HG02571 (cell line): ENCODE measurements around the gene PSMA2.

Experiments
- ATAC-seq: cut with Tn5 transposase; IDR thresholded peaks from one replicate; pipeline ENCODE4 v1.9.1; 2021; ENCODE audit warnings: mild to moderate bottlenecking, moderate library complexity; ENCODE audit not compliant: unreplicated experiment

PSMA2 gene

GRCh38 chr7:42940985-42941847, 9.2 kb upstream of the PSMA2 start:
- no peak for ATAC-seq

GRCh38 chr7:42939457-42940240, 7.7 kb upstream of the PSMA2 start:
- ATAC-seq: no peak

- no peak for ATAC-seq
These were observed 3.9 kb upstream of the PSMA2 start for GRCh38 chr7:42935861-42936260.

- ATAC-seq: no peak
These were observed 2.3 kb upstream of the PSMA2 start for GRCh38 chr7:42934291-42934690.

GRCh38 chr7:42932811-42933591, 1.0 kb upstream of the PSMA2 start:
- no peak for ATAC-seq

- no peak for ATAC-seq
These were observed 534 bp downstream of the PSMA2 start for GRCh38 chr7:42931447-42931833.

GRCh38 chr7:42930889-42931288, 1.1 kb downstream of the PSMA2 start:
- ATAC-seq: no peak

GRCh38 chr7:42929449-42929848, 2.5 kb downstream of the PSMA2 start:
- no peak for ATAC-seq

- ATAC-seq: no peak
These were observed 3.2 kb downstream of the PSMA2 start for GRCh38 chr7:42928754-42929153.

- no peak for ATAC-seq
These were observed 5.8 kb downstream of the PSMA2 start for GRCh38 chr7:42926204-42926603.

- ATAC-seq: no peak
These were observed 6.3 kb downstream of the PSMA2 start for GRCh38 chr7:42925630-42926029.

- no peak for ATAC-seq
These were observed 7.6 kb downstream of the PSMA2 start for GRCh38 chr7:42924223-42924838.

- ATAC-seq: no peak
These were observed 9.8 kb downstream of the PSMA2 start for GRCh38 chr7:42922017-42922753.

- ATAC-seq: no peak
These were observed 16.6 kb downstream of the PSMA2 start for GRCh38 chr7:42915356-42915755.

GRCh38 chr7:42914421-42915045, 17.4 kb downstream of the PSMA2 start:
- no peak for ATAC-seq

GRCh38 chr7:42914009-42914408, 18.0 kb downstream of the PSMA2 start:
- no peak for ATAC-seq

- ATAC-seq: no peak
These were observed 18.4 kb downstream of the PSMA2 start for GRCh38 chr7:42913591-42913990.

GRCh38 chr7:42911454-42912447, 20.2 kb downstream of the PSMA2 start, which contains the start of gene C7orf25:
Gene C7orf25 (minus strand): TSS chr7:42912070. CDS start chr7:42910900, 1,170 bp downstream.
- peak; percentile 89 for ATAC-seq
